Measurements from ENCODE around the gene RHOBTB1. TPM values are rescaled to one million over a fixed set of nuclear protein-coding genes. Genes with fewer than 3 reads are reported as not detected.

RHOBTB1 gene
- total RNA-seq, 4 donors from 2014 or later, result 2.8 to 37.9 (median 3.7) TPM

DNA sequence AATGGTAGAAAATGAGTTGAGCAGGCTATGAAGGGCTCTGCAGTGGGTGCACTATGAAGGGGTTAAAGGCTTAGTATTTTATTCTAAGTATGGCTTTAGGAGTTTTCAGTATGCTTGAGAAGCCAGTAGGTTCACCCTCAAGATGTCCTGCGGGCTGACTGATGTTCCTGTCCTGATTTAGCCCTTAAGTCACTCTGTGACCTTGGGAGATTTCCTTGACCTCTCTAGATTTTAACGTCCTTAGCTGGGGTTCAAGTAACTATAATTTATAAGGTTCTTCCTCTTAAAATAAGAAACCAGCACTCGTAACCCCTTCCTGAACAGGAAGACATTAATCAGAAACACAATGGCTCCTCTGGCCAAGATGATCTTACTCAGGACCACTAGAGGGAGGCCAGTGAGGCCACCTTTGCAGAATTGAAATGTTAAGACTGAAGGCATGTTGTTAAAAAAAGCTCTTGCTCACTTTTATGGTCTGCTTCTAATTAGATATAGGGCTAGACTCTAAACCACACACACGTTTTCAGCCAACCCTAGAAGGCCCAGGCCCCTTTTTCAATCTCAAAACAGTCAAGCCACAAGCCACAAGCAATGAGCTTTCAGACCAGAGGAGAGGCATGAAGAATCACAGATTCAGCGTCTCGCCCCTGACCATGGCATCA is 123.8 kb downstream of the RHOBTB1 start:
- DNase-seq (ENCODE audit: low spot score in 2 of 2), result no peak
- Histone ChIP-seq H3K9me3 (no peaks in the 10 kb centered on the region), H3K27ac (no peak overlapping the region), H3K36me3 (no peaks in the 10 kb centered on the region), H3K4me3 (no peak overlapping the region), H3K4me1 (peaks cover 26% of the 10 kb centered on the region), H3K27me3 (no peaks in the 10 kb centered on the region)
- 66% methylated on average over 6 of the region's 6 CpGs for WGBS
- TF ChIP-seq POLR2AphosphoS5 (IDR thresholded peaks at IDR 0.05) (no peak), POLR2A (IDR thresholded peaks at IDR 0.05) (no peak)

Other genes with a start within 250 kb of the RHOBTB1 start
- 10 to 100 TPM in 1 of 4 donors, 1 to 10 TPM in 3; 4.8 to 14.3 (median 8.6) TPM for gene CDK1, start 165.7 kb downstream of the RHOBTB1 start, total RNA-seq

All from suprapubic skin (tissue), 4 donors.